Subcutaneous adipose tissue (tissue), 4 donors: ENCODE measurements around the gene ZNF474. TPM values are rescaled to one million over a fixed set of nuclear protein-coding genes. Genes with fewer than 3 reads are reported as not detected.

Experiments
- CTCF ChIP-seq: fragments of 450-650 bp; IDR thresholded peaks from one replicate; pipeline ENCODE4 v1.5.1; 2016; ENCODE audit warnings: low read depth, mild to moderate bottlenecking, control low read depth, antibody characterized with exemption, moderate library complexity
- total RNA-seq, 4 donors: library from RNA; depleted of rRNA; stranded (reverse); fragments of >200 nt; gene quantifications; one replicate each; pipeline ENCODE4 v1.1.0, GENCODE V29; 2016

ZNF474 gene
- total RNA-seq, 4 donors from 2014 or later: 0.44 TPM; not detected in 3

- TF ChIP-seq CTCF: no peak
Observed at GRCh38 chr5:122095158-122095557, 34.2 kb upstream of the ZNF474 start.

GRCh38 chr5:122097391-122097790 lies 32.0 kb upstream of the ZNF474 start:
- TF ChIP-seq CTCF: no peak

GRCh38 chr5:122099060-122099790 lies 30.1 kb upstream of the ZNF474 start:
- TF ChIP-seq CTCF: no peak

GRCh38 chr5:122101636-122102285 lies 27.6 kb upstream of the ZNF474 start:
- no peak for TF ChIP-seq CTCF

- no peak for TF ChIP-seq CTCF
Observed at GRCh38 chr5:122102825-122103224, 26.5 kb upstream of the ZNF474 start.

- TF ChIP-seq CTCF: no peak
Observed at GRCh38 chr5:122105909-122106308, 23.4 kb upstream of the ZNF474 start.

GRCh38 chr5:122107016-122107415 lies 22.3 kb upstream of the ZNF474 start:
- no peak for TF ChIP-seq CTCF
